HepG2 (cell line): ENCODE results near the gene TAF6L. TPM values are rescaled to one million over a fixed set of nuclear protein-coding genes. Genes with fewer than 3 reads are reported as not detected.

Experiments
- BRD4 ChIP-seq: sonication (generic); formaldehyde crosslinking; IDR thresholded peaks from 2 replicates; pipeline ENCODE4 v1.4.0; 2020; ENCODE audit warnings: missing genetic modification reagents
- CCDC6 ChIP-seq: sonication (generic); formaldehyde crosslinking; IDR thresholded peaks from 2 replicates; pipeline ENCODE4 v1.8.1; 2022; ENCODE audit warnings: mild to moderate bottlenecking, missing genetic modification reagents, moderate library complexity
- HINFP ChIP-seq: sonication (generic); formaldehyde crosslinking; IDR thresholded peaks from 2 replicates; pipeline ENCODE4 v1.4.0; 2020; ENCODE audit warnings: low read depth, mild to moderate bottlenecking, missing genetic modification reagents
- HMG20B ChIP-seq: conservative IDR thresholded peaks from 2 replicates; pipeline ENCODE4 v1.6.1; 2016; ENCODE audit warnings: missing genetic modification reagents, missing compliant biosample characterization
- HNRNPUL1 ChIP-seq: fragments of 200-400 bp; formaldehyde crosslinking; IDR thresholded peaks from 2 replicates; pipeline ENCODE4 v1.6.1; 2017; ENCODE audit warnings: low read depth, mild to moderate bottlenecking, low read length, moderate library complexity
- KLF9 ChIP-seq: IDR thresholded peaks from 2 replicates; pipeline ENCODE4 v1.6.1; 2016; ENCODE audit warnings: low read depth
- MXD1 ChIP-seq: sonication (generic); formaldehyde crosslinking; IDR thresholded peaks from 2 replicates; pipeline ENCODE4 v1.4.0; 2020; ENCODE audit warnings: mild to moderate bottlenecking, missing genetic modification reagents
- MZF1 ChIP-seq: sonication (generic); formaldehyde crosslinking; IDR thresholded peaks from 2 replicates; pipeline ENCODE4 v1.8.1; 2023; ENCODE audit warnings: mild to moderate bottlenecking, missing genetic modification reagents, borderline replicate concordance
- NCOA1 ChIP-seq: sonication (generic); formaldehyde crosslinking; IDR thresholded peaks from 2 replicates; pipeline ENCODE4 v1.9.0; 2021; ENCODE audit warnings: missing genetic modification reagents
- NFYC ChIP-seq: IDR thresholded peaks from 2 replicates; pipeline ENCODE4 v1.6.1; 2016; ENCODE audit warnings: missing genetic modification reagents, missing compliant biosample characterization
- NRL ChIP-seq: sonication (generic); formaldehyde crosslinking; IDR thresholded peaks from 2 replicates; pipeline ENCODE4 v1.5.0; 2020; ENCODE audit warnings: missing genetic modification reagents, mild to moderate bottlenecking, moderate library complexity, borderline replicate concordance
- PCBP1 ChIP-seq: fragments of 200-400 bp; formaldehyde crosslinking; IDR thresholded peaks from 2 replicates; pipeline ENCODE4 v1.6.1; 2017; ENCODE audit warnings: mild to moderate bottlenecking, low read depth, low read length, borderline replicate concordance
- SPEN ChIP-seq: sonication (generic); formaldehyde crosslinking; IDR thresholded peaks from 2 replicates; pipeline ENCODE4 v1.5.1; 2020; ENCODE audit warnings: low read depth, mild to moderate bottlenecking, missing genetic modification reagents
- TAF1 ChIP-seq: sonication (generic); formaldehyde crosslinking; IDR thresholded peaks from 2 replicates; pipeline ENCODE4 v1.4.0; 2020; ENCODE audit warnings: missing genetic modification reagents
- YEATS2 ChIP-seq: sonication (generic); formaldehyde crosslinking; IDR thresholded peaks from 2 replicates; pipeline ENCODE4 v1.4.0; 2020; ENCODE audit warnings: missing genetic modification reagents, borderline replicate concordance
- ZBTB7B ChIP-seq: sonication (generic); formaldehyde crosslinking; IDR thresholded peaks from 2 replicates; pipeline ENCODE4 v1.4.0; 2020; ENCODE audit warnings: missing genetic modification reagents
- ZNF326 ChIP-seq: sonication (generic); formaldehyde crosslinking; IDR thresholded peaks from 2 replicates; pipeline ENCODE4 v1.4.0; 2020; ENCODE audit warnings: missing genetic modification reagents, borderline replicate concordance
- ZNF501 ChIP-seq: sonication (generic); formaldehyde crosslinking; IDR thresholded peaks from 2 replicates; pipeline ENCODE4 v1.5.1; 2020; ENCODE audit warnings: mild to moderate bottlenecking, moderate library complexity, missing genetic modification reagents
- ZNF569 ChIP-seq: sonication (generic); formaldehyde crosslinking; IDR thresholded peaks from 2 replicates; pipeline ENCODE4 v1.5.0; 2020; ENCODE audit warnings: mild to moderate bottlenecking, missing genetic modification reagents, moderate library complexity, borderline replicate concordance
- ZNF629 ChIP-seq: sonication (generic); formaldehyde crosslinking; conservative IDR thresholded peaks from 2 replicates; pipeline ENCODE4 v1.5.0; 2020; ENCODE audit warnings: missing genetic modification reagents
- ZNF672 ChIP-seq: sonication (generic); formaldehyde crosslinking; IDR thresholded peaks from 2 replicates; pipeline ENCODE4 v1.8.1; 2022; ENCODE audit warnings: missing genetic modification reagents
- ZNF709 ChIP-seq: sonication (generic); formaldehyde crosslinking; IDR thresholded peaks from 2 replicates; pipeline ENCODE4 v1.5.0; 2020; ENCODE audit warnings: mild to moderate bottlenecking, missing genetic modification reagents
- ZNF749 ChIP-seq: sonication (generic); formaldehyde crosslinking; IDR thresholded peaks from 2 replicates; pipeline ENCODE4 v1.8.0; 2022; ENCODE audit warnings: mild to moderate bottlenecking, missing genetic modification reagents, moderate library complexity, borderline replicate concordance
- polyA plus RNA-seq, 8 experiments: library from polyadenylated mRNA; depleted of rRNA in 3 of 8; stranded (reverse) in 7 of 8; unstranded in 1 of 8; fragments of >200 nt; fragmentation: Illumina TruSeq in 4 of 8; extraction: Trizol in 4 of 8; gene quantifications; 2 replicates each; pipeline versions ENCODE4 v1.2.1 to v1.2.3, GENCODE V29; 2011 to 2016; ENCODE audit warnings: low read depth in 4 of 8, missing spikeins in 1 of 8, mixed read lengths in 1 of 8; ENCODE audit not compliant: insufficient read depth in 1 of 8
- total RNA-seq, 5 experiments: library from RNA; depleted of rRNA; stranded (reverse); fragments of >200 nt; fragmentation: Illumina TruSeq; extraction: Trizol; gene quantifications; 2 replicates each; pipeline ENCODE4 v1.2.3, GENCODE V29; 2016; ENCODE audit warnings: low read depth in 1 of 5
- TF ChIP-seq, protein P1 (sequence below): sonication (generic); formaldehyde crosslinking; IDR thresholded peaks from 2 replicates; pipeline ENCODE4 v1.4.0; 2020; ENCODE audit warnings: missing genetic modification reagents

Gene TAF6L
- total and polyA plus RNA-seq, 2 of the 13 experiments (the other 11 are each of a cell fraction or from before 2014, with no cell fraction given): 12.6 to 19.4 TPM

DNA sequence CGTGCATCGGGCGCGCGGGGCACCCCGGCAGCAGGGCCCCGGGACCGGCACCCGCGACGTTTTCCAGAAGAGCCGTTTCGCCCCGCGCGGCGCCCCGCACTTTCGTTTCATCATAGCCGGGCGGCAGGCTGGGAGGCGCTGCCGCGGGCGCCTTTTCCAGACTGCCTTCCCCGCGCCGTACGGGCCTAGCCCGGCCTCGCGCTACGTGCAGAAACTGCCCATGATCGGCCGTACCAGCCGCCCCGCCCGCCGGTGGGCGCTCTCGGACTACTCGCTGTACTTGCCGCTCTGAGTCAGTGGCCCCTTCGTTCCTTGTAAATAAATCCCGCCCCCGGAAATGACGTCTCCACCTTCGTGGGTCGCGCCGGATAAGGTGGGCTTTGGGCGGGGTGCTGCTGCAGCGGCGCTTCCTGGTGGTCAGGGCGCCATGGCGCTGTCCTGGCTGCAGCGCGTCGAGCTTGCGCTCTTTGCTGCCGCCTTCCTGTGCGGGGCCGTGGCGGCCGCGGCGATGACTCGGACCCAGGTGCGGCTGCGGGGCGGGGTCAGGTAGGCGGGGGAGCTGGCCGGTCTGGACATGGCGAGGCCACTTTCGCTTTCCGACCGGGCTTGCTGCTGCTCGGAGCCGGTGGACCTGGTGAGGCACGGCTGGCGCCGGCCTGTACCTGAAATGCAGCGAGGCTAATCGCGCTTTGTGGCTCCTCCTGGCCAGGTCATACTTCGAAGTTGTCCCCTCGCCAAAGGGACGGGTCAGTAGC is 16.0 kb downstream of the TAF6L start, which contains the start of gene TMEM179B (continued):
- TF ChIP-seq ZNF629 (peak; percentile 38; the same call in 1 of the 2 replicates), ZNF709 (CRISPR knock-in tag) (peak; percentile 79), CCDC6 (peak; percentile 97), ZNF569 (CRISPR knock-in tag) (no peak), ZNF501 (CRISPR knock-in tag) (peak; percentile 97), MXD1 (CRISPR knock-in tag) (peak; percentile 90), SPEN (CRISPR knock-in tag) (peak; percentile 90), ZNF749 (CRISPR knock-in tag) (peak; percentile 88), TAF1 (CRISPR knock-in tag) (peak; percentile 95), ZBTB7B (CRISPR knock-in tag) (peak; percentile 93), BRD4 (CRISPR knock-in tag) (peak; percentile 95), HINFP (CRISPR knock-in tag) (peak; percentile 89), ZNF326 (no peak), PCBP1 (0 out of 2 replicates have a peak, but pooled peaks have one; percentile 40), NRL (CRISPR knock-in tag) (peak; percentile 86; the same call in 1 of the 2 replicates), ZNF672 (CRISPR knock-in tag) (no peak), HNRNPUL1 (peak; percentile 34; the same call in 1 of the 2 replicates), KLF9 (CRISPR knock-in tag) (no peak), YEATS2 (peak; percentile 93), NFYC (peak; percentile 51), HMG20B (CRISPR knock-in tag) (0 out of 2 replicates have a peak, but pooled peaks have one; percentile 28), NCOA1 (CRISPR knock-in tag) (peak; percentile 88), MZF1 (no peak)
- TF ChIP-seq, protein P1, sequence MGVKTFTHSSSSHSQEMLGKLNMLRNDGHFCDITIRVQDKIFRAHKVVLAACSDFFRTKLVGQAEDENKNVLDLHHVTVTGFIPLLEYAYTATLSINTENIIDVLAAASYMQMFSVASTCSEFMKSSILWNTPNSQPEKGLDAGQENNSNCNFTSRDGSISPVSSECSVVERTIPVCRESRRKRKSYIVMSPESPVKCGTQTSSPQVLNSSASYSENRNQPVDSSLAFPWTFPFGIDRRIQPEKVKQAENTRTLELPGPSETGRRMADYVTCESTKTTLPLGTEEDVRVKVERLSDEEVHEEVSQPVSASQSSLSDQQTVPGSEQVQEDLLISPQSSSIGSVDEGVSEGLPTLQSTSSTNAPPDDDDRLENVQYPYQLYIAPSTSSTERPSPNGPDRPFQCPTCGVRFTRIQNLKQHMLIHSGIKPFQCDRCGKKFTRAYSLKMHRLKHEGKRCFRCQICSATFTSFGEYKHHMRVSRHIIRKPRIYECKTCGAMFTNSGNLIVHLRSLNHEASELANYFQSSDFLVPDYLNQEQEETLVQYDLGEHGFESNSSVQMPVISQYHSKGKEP (CRISPR knock-in tag): peak; percentile 90; the same call in 1 of the 2 replicates
